Endothelial cell of umbilical vein (primary cell): ENCODE data around the gene DLEC1. TPM values are rescaled to one million over a fixed set of nuclear protein-coding genes. Genes with fewer than 3 reads are reported as not detected.

ENCODE experiments used
- BruUV-seq: library from RNA; stranded (reverse); fragments of 400-500 nt; replicated peaks from 2 replicates; lab custom pipeline; 2021; lab: Mats Ljungman, UMichigan
- CTCF ChIA-PET: fragments of 300-600, 350-600 bp; sonication (Branson Sonifier 250); formaldehyde crosslinking; loops from one replicate; lab custom pipeline; 2021; ENCODE audit warnings: antibody characterized with exemption, inconsistent platforms; lab: Charles Lee
- POLR2A ChIA-PET: fragments of 300-600, 350-600 bp; sonication (Branson Sonifier 250); formaldehyde crosslinking; loops from one replicate; lab custom pipeline; 2021; ENCODE audit warnings: antibody characterized with exemption, inconsistent platforms; lab: Charles Lee
- DNase-seq: peaks from one replicate; pipeline ENCODE4 v3.0.0-alpha.2; 2011; ENCODE audit warnings: low read depth, low spot score
- FAIRE-seq: peaks from 2 replicates; lab custom pipeline; 2011; peaks lifted over from hg19 to GRCh38; lab: Jason Lieb, UNC
- H2AFZ ChIP-seq: 2 replicates; pipeline ENCODE4 v1.6.0; 2012; ENCODE audit warnings: low read depth, low read length, control low read depth, inconsistent platforms
- H3K27ac ChIP-seq: 2 replicates; pipeline ENCODE4 v1.5.1; 2011; ENCODE audit warnings: low read depth, mild to moderate bottlenecking, control low read depth, low read length, moderate library complexity; ENCODE audit not compliant: insufficient read depth
- H3K27me3 ChIP-seq, 2 experiments: 2 replicates each; pipeline versions ENCODE4 v1.6.0 to v1.6.1; 2011; ENCODE audit warnings: low read length in 2 of 2, mixed read lengths in 1 of 2; ENCODE audit not compliant: control insufficient read depth in 2 of 2, insufficient read depth in 2 of 2
- H3K36me3 ChIP-seq, 2 experiments: 2 replicates in 1 of 2; 3 replicates in 1 of 2; pipeline ENCODE4 v1.5.1; 2011; ENCODE audit warnings: low read length in 2 of 2, mild to moderate bottlenecking in 1 of 2, moderate library complexity in 1 of 2; ENCODE audit not compliant: control insufficient read depth in 2 of 2, insufficient read depth in 2 of 2; ENCODE audit errors: extremely low read depth in 1 of 2
- H3K4me1 ChIP-seq: 3 replicates; pipeline ENCODE4 v1.5.1; 2011; ENCODE audit warnings: mild to moderate bottlenecking, low read length; ENCODE audit not compliant: control insufficient read depth, insufficient read depth; ENCODE audit errors: extremely low read depth
- H3K4me2 ChIP-seq: 2 replicates; pipeline ENCODE4 v1.6.1; 2011; ENCODE audit warnings: low read length, control low read depth, mixed read lengths; ENCODE audit not compliant: insufficient read depth
- H3K4me3 ChIP-seq, 3 experiments: fragments of 200-600 bp in 1 of 3; sonication (generic), shearing (Covaris generic) in 1 of 3; replicated peaks in 1 of 3; 2 replicates each; pipeline ENCODE4 v1.5.1; 2011 to 2016; ENCODE audit warnings: control low read depth in 3 of 3, low read length in 3 of 3, mild to moderate bottlenecking in 2 of 3, inconsistent platforms in 1 of 3, low read depth in 1 of 3, moderate library complexity in 1 of 3; ENCODE audit not compliant: insufficient read depth in 1 of 3
- H3K79me2 ChIP-seq: 2 replicates; pipeline ENCODE4 v1.6.0; 2012; ENCODE audit warnings: low read length, inconsistent platforms; ENCODE audit not compliant: control insufficient read depth, insufficient read depth
- H3K9ac ChIP-seq: replicated peaks from 2 replicates; pipeline ENCODE3; 2011; ENCODE audit warnings: low read length, control low read depth; ENCODE audit not compliant: insufficient read depth; ENCODE audit errors: extremely low read depth
- H3K9me1 ChIP-seq: replicated peaks from 3 replicates; pipeline ENCODE4 v1.6.0; 2011; ENCODE audit warnings: mild to moderate bottlenecking, low read length; ENCODE audit not compliant: control insufficient read depth, insufficient read depth; ENCODE audit errors: extremely low read depth
- H3K9me3 ChIP-seq: replicated peaks from 2 replicates; pipeline ENCODE4 v1.5.1; 2012; ENCODE audit warnings: low read length, inconsistent platforms; ENCODE audit not compliant: control insufficient read depth, insufficient read depth
- H4K20me1 ChIP-seq: replicated peaks from 2 replicates; pipeline ENCODE3; 2011; ENCODE audit warnings: mild to moderate bottlenecking, low read length; ENCODE audit not compliant: control insufficient read depth, insufficient read depth; ENCODE audit errors: extremely low read depth
- CTCF ChIP-seq, 2 donors: IDR thresholded peaks; 1 replicate in 1 of 2; 2 replicates in 1 of 2; pipeline ENCODE4 v1.5.1; 2011; ENCODE audit warnings: low read length in 2 of 2, mild to moderate bottlenecking in 2 of 2, moderate library complexity in 2 of 2, control low read depth in 1 of 2, inconsistent platforms in 1 of 2, low read depth in 1 of 2; ENCODE audit not compliant: insufficient read depth in 1 of 2; ENCODE audit errors: extremely low read depth in 1 of 2
- EZH2 ChIP-seq: IDR thresholded peaks from 2 replicates; pipeline ENCODE4 v1.6.1; 2012; ENCODE audit warnings: borderline replicate concordance, low read depth, mild to moderate bottlenecking, moderate library complexity, low read length, inconsistent platforms; ENCODE audit not compliant: severe bottlenecking
- FOS ChIP-seq: IDR thresholded peaks from 2 replicates; pipeline ENCODE4 v1.6.1; 2011; ENCODE audit warnings: mild to moderate bottlenecking, low read length, moderate library complexity, borderline replicate concordance; ENCODE audit not compliant: insufficient read depth
- GATA2 ChIP-seq: IDR thresholded peaks from 2 replicates; pipeline ENCODE4 v1.7.0; 2011; ENCODE audit warnings: low read depth, mild to moderate bottlenecking, moderate library complexity, mixed read lengths, low read length; ENCODE audit not compliant: insufficient read length, insufficient read depth
- JUN ChIP-seq: IDR thresholded peaks from 2 replicates; pipeline ENCODE4 v1.6.1; 2011; ENCODE audit warnings: borderline replicate concordance, low read depth; ENCODE audit not compliant: insufficient read length, insufficient read depth
- MAX ChIP-seq: IDR thresholded peaks from 2 replicates; pipeline ENCODE4 v1.6.1; 2011; ENCODE audit not compliant: insufficient read depth, insufficient read length
- MYC ChIP-seq: IDR thresholded peaks from one replicate; pipeline ENCODE4 v1.6.1; 2011; ENCODE audit warnings: mild to moderate bottlenecking, low read depth, low read length
- POLR2A ChIP-seq: IDR thresholded peaks from 2 replicates; pipeline ENCODE4 v1.6.1; 2012; ENCODE audit warnings: low read depth, mild to moderate bottlenecking, control low read depth, low read length
- POLR2AphosphoS5 ChIP-seq: IDR thresholded peaks from 2 replicates; pipeline ENCODE4 v1.6.1; 2012; ENCODE audit warnings: low read depth, mild to moderate bottlenecking, control low read depth, low read length, moderate library complexity; ENCODE audit not compliant: insufficient read depth
- dilution Hi-C: fragments of 300-500 bp; cut with MboI; formaldehyde crosslinking; loops from one replicate; pipeline ENCODE4 v1.15.0; 2019; ENCODE audit warnings: low sequenced_read_pairs; ENCODE audit not compliant: extremely low pct_ligation_motif_present
- intact Hi-C: fragments of 100-400 bp; cut with micrococcal nuclease; formaldehyde crosslinking; loops from one replicate; pipeline ENCODE4 v1.10.0; 2022
- polyA plus RNA-seq, 4 experiments: library from polyadenylated mRNA; depleted of rRNA in 3 of 4; stranded (reverse) in 3 of 4; unstranded in 1 of 4; fragments of >200 nt; gene quantifications; 2 replicates each; pipeline versions ENCODE4 v1.2.1 to v1.2.3, GENCODE V29; 2011 to 2012; ENCODE audit warnings: missing spikeins in 1 of 4
- total RNA-seq: library from RNA; stranded (reverse); gene quantifications from 2 replicates; pipeline ENCODE4 v1.2.3, GENCODE V29; 2021

The DLEC1 gene
- total and polyA plus RNA-seq, 2 donors (not counting 3 experiments of a cell fraction or from before 2014, with no cell fraction given) = not detected

- Histone ChIP-seq H3K4me3 (no peak overlapping the region), H3K9me1 (no peaks in the 10 kb centered on the region), H3K4me1 (no peaks in the 10 kb centered on the region), H3K36me3 (peaks cover 11 to 27% of the 10 kb centered on the region in 2 experiments), H3K9ac (no peak overlapping the region), H3K4me2 (no peak overlapping the region), H3K9me3 (no peaks in the 10 kb centered on the region), H3K27ac (no peak overlapping the region), H3K27me3 (no peaks in the 10 kb centered on the region), H2AFZ (no peak overlapping the region), H4K20me1 (no peaks in the 10 kb centered on the region), H3K79me2 (no peaks in the 10 kb centered on the region)
- intact Hi-C loops (no loop called here), dilution Hi-C loops (no loop called here)
- DNase-seq = no peak
- POLR2A ChIA-PET = no interaction called here
- FAIRE-seq = no peak
- TF ChIP-seq MAX (no peak), POLR2A (no peak), FOS (no peak), EZH2 (no peak), MYC (no peak), CTCF (IDR thresholded peaks at IDR 0.05; ENCODE audit: extremely low read depth in 1 of 2, insufficient read depth in 1 of 2, low read depth in 1 of 2, low read length in 2 of 2) (no peak), POLR2AphosphoS5 (no peak), JUN (no peak), GATA2 (no peak)
- BruUV-seq = no TSS peak
- CTCF ChIA-PET = interaction anchor here (1.3 to 2.0 kb wide), 2 partner anchors 9 to 176 kb away, joined by 3 to 5 read pairs; no protein-coding TSS in a partner anchor
These were observed 82.9 kb downstream of the DLEC1 start for GRCh38 chr3:38121832-38122461.
